SH-SY5Y (cell line): ENCODE results near the gene PTRH1.

Experiments used
- GATA2 ChIP-seq: IDR thresholded peaks from 2 replicates; pipeline ENCODE4 v1.6.1; 2011; ENCODE audit warnings: mild to moderate bottlenecking, low read depth, low read length
- GATA3 ChIP-seq: IDR thresholded peaks from 2 replicates; pipeline ENCODE4 v1.6.1; 2011; ENCODE audit warnings: low read depth, mild to moderate bottlenecking, low read length, moderate library complexity

The PTRH1 gene

GRCh38 chr9:127680846-127681245, 34.6 kb downstream of the PTRH1 start:
- TF ChIP-seq GATA2 (no peak), GATA3 (no peak)

GRCh38 chr9:127680226-127680625, 35.2 kb downstream of the PTRH1 start:
- TF ChIP-seq GATA3 (no peak), GATA2 (no peak)

GRCh38 chr9:127679506-127679905, 36.0 kb downstream of the PTRH1 start:
- TF ChIP-seq GATA2 (no peak), GATA3 (no peak)

GRCh38 chr9:127676638-127677037, 38.8 kb downstream of the PTRH1 start:
- TF ChIP-seq GATA2 (no peak), GATA3 (no peak)

GRCh38 chr9:127673234-127673633, 42.2 kb downstream of the PTRH1 start:
- TF ChIP-seq GATA3 (no peak), GATA2 (no peak)

- no peak for TF ChIP-seq GATA2
- TF ChIP-seq GATA3 = no peak
Measured at GRCh38 chr9:127667906-127668305, 47.6 kb downstream of the PTRH1 start.

GRCh38 chr9:127667127-127667844, 48.2 kb downstream of the PTRH1 start:
- TF ChIP-seq GATA3 (no peak), GATA2 (no peak)

- TF ChIP-seq GATA2 = peak; percentile 80
- TF ChIP-seq GATA3 = no peak
Measured at GRCh38 chr9:127664678-127665507, 50.6 kb downstream of the PTRH1 start.

- no peak for TF ChIP-seq GATA3
- TF ChIP-seq GATA2 = no peak
Measured at GRCh38 chr9:127664324-127664677, 51.2 kb downstream of the PTRH1 start.
